GM19328 (cell line): Measurements from ENCODE around the gene RPL11.
"Not testable (repeated sequence)": the region's sequence is repeated elsewhere in the genome, so short reads cannot be mapped to it uniquely, and the experiment has no call there.

Experiments
- ATAC-seq: cut with Tn5 transposase; IDR thresholded peaks from one replicate; pipeline ENCODE4 v1.9.1; 2021; ENCODE audit warnings: mild to moderate bottlenecking, moderate library complexity; ENCODE audit not compliant: unreplicated experiment

RPL11 gene

DNA sequence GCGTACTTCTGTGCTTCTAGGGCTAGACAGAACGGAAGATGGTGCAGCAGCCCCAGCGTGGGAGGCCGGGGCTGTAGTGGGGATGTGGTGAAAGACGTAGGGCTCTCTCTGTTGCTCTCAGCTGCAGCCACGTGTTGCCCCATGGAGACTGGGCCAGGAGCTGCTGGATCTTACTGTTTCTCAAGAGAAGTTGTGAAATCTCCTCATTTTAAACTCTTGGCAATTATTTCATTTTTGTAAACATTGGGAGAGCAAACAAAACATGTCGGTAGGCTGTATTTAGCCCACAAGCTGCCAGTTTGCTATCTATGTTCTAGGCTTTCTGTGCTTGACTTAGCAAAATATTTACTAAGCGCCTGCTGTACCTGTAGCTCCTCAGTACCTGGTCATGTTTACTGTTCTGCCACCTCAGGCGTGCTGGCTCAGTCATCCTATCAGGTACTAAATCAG is 35.8 kb downstream of the RPL11 start:
- no peak for ATAC-seq

DNA sequence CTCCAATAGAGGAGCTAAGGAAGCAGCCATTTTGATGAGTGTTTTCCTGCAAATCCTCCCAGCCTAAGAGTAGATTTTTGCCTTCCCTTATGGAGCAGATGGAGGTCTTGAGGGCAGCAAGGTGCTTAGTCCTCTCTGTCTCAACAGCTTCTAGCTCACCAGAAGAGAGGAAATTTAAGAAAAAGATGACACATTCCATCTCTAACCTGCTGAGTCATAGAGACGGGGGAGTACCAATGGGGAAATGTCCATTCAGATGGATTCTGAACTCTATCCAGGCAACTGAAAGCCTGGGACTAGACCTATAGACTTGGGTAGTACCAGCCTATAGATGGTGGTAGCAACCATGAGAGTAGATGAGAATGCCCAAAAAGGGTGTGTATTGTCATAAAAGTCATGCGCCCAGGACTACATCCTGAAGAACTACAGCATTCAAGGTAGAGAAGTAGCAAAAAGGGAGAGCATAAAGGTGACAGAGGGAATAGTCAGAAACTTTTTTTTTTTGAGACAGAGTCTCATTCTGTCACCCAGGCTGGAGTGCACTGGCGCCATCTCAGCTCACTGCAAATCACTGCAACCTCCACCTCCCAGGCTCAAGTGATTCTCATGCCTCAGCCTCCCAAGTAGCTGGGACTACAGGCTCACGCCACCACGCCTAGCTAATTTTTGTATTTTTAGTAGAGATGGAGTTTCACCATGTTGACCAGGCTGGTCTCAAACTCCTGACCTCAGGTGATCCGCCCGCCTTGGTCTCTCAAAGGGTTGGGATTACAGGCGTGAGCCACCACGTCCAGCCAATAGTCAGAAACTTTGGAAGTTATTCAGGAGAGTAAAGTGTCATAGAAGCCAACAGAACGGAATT is 41.0 kb downstream of the RPL11 start:
- no peak for ATAC-seq

DNA sequence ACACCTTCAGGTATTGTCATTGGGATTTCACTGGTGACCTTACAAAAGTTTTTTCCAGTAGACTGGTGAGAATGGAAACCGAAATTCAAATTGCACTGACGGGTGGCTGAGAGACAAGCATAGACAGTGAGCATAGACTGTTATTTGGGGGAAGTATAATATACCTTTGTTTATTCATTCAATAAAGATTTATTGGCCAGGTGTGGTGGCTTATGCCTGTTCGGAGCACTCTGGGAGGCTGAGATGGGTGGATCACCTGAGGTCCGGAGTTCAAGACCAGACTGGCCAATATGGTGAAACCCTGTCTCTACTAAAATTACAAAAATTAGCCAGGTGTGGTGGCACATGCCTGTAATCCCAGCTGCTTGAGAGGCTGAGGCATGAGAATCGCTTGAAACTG is 41.7 kb downstream of the RPL11 start:
- ATAC-seq: not testable (repeated sequence)

DNA sequence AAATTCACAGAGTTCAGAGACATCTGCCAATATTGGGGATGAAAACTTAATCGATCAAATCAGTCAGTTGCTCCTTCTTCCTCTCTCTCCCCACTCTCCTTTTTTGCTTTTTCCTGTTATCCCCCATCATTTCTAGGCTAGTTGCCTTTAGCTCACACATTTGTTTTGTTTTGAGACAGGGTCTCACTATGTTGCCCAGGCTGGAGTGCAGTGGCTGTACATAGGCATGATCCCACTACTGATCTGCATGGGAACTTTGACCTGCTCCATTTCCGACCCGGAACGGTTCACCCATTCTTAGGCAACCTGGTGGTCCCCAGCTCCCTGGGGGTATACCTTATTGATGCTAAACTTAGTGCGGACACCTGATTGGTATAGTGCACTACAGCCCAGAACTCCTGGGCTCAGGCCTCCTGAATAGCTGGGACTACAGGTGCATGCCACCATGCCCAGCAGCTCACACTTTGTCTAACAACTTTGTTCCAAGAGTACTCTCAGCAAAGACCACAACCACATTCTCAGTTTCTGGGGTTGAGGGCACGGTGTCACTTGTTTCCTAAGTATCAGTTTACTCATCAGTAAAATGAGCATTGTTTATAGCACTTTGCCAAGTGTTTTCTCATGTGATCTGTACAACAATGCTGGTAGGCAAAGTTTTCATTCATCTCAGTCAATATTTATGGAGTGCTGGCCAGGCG is 45.0 kb downstream of the RPL11 start:
- ATAC-seq: no peak

DNA sequence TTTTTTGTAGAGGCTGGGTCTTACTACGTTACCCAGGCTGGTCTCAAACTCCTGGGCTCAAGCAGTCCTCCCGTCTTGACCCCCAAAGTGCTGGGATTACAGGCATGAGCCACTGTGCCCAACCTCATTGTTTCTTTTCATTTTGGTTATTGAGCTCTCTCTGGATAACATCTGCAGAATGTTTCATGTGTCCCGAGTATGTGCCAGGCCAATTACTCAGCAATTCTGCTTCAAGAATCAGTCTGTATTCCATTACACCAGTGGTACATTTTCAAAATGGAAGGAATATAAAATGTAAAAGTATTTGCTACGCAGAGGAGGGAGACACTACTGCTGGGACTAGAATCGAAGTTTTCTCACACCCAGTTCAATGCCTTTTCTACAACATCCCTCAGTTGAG is 50.0 kb downstream of the RPL11 start:
- ATAC-seq: no peak

DNA sequence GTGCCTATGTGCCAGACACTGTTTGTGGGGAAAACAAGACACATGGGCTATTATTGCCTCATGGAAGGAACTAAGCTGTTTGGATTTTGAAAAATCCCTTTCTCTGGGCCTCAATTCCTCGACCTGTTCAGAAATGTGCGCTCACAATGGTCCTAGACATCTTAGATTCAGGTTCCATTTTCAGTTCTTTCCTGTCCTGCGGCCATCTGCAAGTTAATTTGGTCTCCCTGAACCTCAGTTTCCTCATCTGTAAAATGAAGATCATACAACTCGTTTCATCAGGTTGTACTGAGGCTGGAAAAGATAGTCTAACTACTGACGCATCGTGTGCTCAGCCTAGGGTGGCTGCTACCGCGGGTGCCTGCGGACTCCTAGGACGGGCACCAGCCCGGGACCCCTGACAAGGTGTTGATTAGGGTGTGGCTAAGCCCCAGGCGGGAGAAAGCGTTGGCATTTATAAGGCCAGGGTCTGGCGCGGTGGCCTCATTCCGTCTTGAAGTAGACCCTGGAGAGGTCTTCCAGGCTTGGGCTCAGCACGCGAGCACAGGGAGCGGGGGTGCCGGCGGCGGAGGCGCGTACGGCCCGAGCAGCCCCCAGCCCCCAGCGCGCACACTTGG is 51.2 kb downstream of the RPL11 start:
- ATAC-seq: peak; percentile 4

DNA sequence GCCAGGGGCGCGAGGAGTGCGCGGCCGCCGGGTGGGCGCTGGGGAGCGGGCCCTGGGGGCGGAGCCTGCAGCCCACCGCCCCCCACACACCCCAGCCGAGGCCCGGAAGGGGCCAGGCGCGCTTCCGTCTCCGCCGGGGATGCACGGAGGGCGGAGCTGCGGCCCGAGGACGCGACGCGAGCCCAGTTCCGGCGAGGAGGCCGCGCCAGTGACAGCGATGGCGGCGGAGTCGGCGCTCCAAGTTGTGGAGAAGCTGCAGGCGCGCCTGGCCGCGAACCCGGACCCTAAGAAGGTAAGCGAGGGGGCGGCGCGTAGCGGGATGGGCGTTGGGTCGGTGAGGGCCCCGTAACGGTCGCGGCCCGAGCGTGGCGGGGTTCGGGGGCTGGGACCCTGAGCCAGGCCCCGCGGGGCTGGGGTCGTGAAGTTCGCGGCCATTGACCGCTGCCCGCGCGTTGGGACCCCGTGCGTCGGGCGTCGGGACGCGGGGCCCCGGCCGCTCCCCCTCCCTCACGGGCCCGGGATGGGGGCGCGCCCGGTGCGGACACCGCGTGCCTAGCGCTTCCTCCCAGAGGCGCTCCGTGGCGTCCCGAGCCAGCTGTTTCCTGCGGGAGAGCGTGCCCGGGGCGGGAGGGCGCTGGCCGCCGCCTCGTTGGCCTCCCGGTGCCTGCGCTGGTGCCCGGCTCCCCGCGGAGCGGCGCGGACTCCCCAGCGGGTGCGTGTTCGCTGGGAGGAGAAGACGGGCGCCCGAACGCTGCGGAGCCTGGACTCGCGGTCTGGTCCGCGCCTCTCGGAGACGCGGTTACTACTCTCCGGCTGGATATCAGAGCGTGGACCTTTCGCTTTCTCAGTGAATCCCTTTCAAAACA is 51.9 kb downstream of the RPL11 start, which contains the start of gene ELOA:
ELOA (plus strand) TSS at position 185 of the 866 bp plus-strand sequence; CDS start at position 218, 33 bp downstream.
- ATAC-seq: peak; percentile 74

DNA sequence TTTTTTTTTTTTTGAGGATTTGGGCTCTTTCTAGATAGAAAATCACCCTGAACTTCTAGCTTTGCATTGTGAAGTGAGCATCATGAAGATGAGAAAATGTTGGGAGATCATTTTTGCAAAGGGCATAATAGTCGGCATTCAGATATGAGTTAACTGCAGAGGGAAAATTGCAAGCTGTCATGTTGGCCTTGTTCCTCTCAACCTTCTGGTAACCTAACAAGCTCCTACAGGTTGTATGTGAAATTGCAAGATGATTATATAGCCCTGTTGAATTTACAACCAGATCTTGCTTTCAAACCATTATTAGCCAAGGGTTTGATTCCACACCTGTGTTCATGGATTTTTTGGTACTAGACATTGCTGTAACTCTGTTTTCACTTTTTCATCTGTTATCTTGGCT is 53.9 kb downstream of the RPL11 start:
- ATAC-seq: no peak
